Measurements from ENCODE around the gene ESYT2.

- TF ChIP-seq CTCF (conservative IDR thresholded peaks at IDR 0.05 in 1 of 2, IDR thresholded peaks at IDR 0.05 in 1 of 2; ENCODE audit: extremely low read depth in 1 of 2, insufficient read depth in 1 of 2, low read depth in 1 of 2, low read length in 2 of 2), result no peak
- TF ChIP-seq EZH2 (IDR thresholded peaks at IDR 0.05; ENCODE audit: borderline replicate concordance, low read length), result no peak
These were observed 50.8 kb downstream of the ESYT2 start for GRCh38 chr7:158778471-158778870.

All from mammary epithelial cell (primary cell).